ENCODE data around the gene GNG4. TPM values are rescaled to one million over a fixed set of nuclear protein-coding genes. Genes with fewer than 3 reads are reported as not detected.

GNG4 gene
- total and polyA plus RNA-seq, 2 donors (not counting 3 experiments of a cell fraction or from before 2014, with no cell fraction given) = 0.10 TPM; not detected in 1

DNA sequence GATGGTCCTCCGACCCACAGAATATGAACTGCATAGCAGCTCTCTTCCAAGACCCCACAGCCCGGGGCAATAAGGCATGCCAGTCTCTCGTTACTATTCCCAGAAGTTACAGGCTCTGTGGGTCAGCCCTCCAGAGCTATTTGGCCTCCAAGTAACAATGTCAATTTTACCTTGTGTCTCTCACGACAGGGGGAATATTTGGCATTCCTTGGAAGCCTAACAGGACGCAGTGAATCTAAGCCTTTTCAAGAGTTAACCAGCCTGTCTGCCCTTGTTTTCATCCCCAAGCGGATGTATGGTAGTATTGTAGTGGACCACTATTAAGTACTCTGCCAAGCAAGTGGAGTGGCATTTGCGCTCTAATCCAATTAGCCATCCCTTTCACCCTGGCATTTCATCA, 24.4 kb upstream of the GNG4 start:
- Histone ChIP-seq H3K4me3 (replicated peaks in 1 of 3; ENCODE audit: insufficient read depth in 1 of 3, low read depth in 1 of 3, low read length in 3 of 3) (no peak overlapping the region), H3K36me3 (ENCODE audit: control insufficient read depth in 2 of 2, extremely low read depth in 1 of 2, insufficient read depth in 2 of 2, low read length in 2 of 2) (peaks cover 0 to 2% of the 10 kb centered on the region in 2 experiments), H4K20me1 (replicated peaks; ENCODE audit: control insufficient read depth, extremely low read depth, insufficient read depth, low read length) (no peaks in the 10 kb centered on the region), H3K9me3 (replicated peaks; ENCODE audit: control insufficient read depth, insufficient read depth, low read length) (peaks cover 5% of the 10 kb centered on the region), H3K4me1 (ENCODE audit: control insufficient read depth, extremely low read depth, insufficient read depth, low read length) (no peaks in the 10 kb centered on the region), H3K9me1 (replicated peaks; ENCODE audit: control insufficient read depth, extremely low read depth, insufficient read depth, low read length) (no peaks in the 10 kb centered on the region), H3K4me2 (ENCODE audit: insufficient read depth, low read length) (no peak overlapping the region), H3K79me2 (ENCODE audit: control insufficient read depth, insufficient read depth, low read length) (no peaks in the 10 kb centered on the region), H2AFZ (ENCODE audit: low read depth, low read length) (no peak overlapping the region), H3K27ac (ENCODE audit: insufficient read depth, low read depth, low read length) (no peak overlapping the region), H3K27me3 (ENCODE audit: control insufficient read depth in 2 of 2, insufficient read depth in 2 of 2, low read length in 2 of 2) (no peaks in the 10 kb centered on the region), H3K9ac (replicated peaks; ENCODE audit: extremely low read depth, insufficient read depth, low read length) (no peak overlapping the region)
- dilution Hi-C loops (cut with MboI; ENCODE audit: extremely low pct_ligation_motif_present, low sequenced_read_pairs) = no loop called here
- no TSS peak for BruUV-seq (replicated peaks)
- CTCF ChIA-PET = no interaction called here
- TF ChIP-seq, protein P1, sequence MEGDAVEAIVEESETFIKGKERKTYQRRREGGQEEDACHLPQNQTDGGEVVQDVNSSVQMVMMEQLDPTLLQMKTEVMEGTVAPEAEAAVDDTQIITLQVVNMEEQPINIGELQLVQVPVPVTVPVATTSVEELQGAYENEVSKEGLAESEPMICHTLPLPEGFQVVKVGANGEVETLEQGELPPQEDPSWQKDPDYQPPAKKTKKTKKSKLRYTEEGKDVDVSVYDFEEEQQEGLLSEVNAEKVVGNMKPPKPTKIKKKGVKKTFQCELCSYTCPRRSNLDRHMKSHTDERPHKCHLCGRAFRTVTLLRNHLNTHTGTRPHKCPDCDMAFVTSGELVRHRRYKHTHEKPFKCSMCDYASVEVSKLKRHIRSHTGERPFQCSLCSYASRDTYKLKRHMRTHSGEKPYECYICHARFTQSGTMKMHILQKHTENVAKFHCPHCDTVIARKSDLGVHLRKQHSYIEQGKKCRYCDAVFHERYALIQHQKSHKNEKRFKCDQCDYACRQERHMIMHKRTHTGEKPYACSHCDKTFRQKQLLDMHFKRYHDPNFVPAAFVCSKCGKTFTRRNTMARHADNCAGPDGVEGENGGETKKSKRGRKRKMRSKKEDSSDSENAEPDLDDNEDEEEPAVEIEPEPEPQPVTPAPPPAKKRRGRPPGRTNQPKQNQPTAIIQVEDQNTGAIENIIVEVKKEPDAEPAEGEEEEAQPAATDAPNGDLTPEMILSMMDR (IDR thresholded peaks at IDR 0.05; ENCODE audit: extremely low read depth in 1 of 2, insufficient read depth in 1 of 2, low read depth in 1 of 2, low read length in 2 of 2) = no peak
- no peak for TF ChIP-seq MYC (IDR thresholded peaks at IDR 0.05; ENCODE audit: low read depth, low read length)
- no peak for TF ChIP-seq POLR2A (IDR thresholded peaks at IDR 0.05; ENCODE audit: low read depth, low read length)
- TF ChIP-seq POLR2AphosphoS5 (IDR thresholded peaks at IDR 0.05; ENCODE audit: insufficient read depth, low read depth, low read length) = no peak
- no peak for TF ChIP-seq GATA2 (IDR thresholded peaks at IDR 0.05; ENCODE audit: insufficient read depth, insufficient read length, low read depth, low read length)
- TF ChIP-seq, protein P2, sequence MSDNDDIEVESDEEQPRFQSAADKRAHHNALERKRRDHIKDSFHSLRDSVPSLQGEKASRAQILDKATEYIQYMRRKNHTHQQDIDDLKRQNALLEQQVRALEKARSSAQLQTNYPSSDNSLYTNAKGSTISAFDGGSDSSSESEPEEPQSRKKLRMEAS (IDR thresholded peaks at IDR 0.05; ENCODE audit: insufficient read depth, insufficient read length) = no peak
- TF ChIP-seq FOS (IDR thresholded peaks at IDR 0.05; ENCODE audit: borderline replicate concordance, insufficient read depth, low read length) = no peak
- no peak for TF ChIP-seq EZH2 (IDR thresholded peaks at IDR 0.05; ENCODE audit: borderline replicate concordance, low read depth, low read length, severe bottlenecking)
- TF ChIP-seq JUN (IDR thresholded peaks at IDR 0.05; ENCODE audit: borderline replicate concordance, insufficient read depth, insufficient read length, low read depth) = no peak
- POLR2A ChIA-PET = no interaction called here
- FAIRE-seq (no peak), DNase-seq (ENCODE audit: low read depth, low spot score) (no peak)
- intact Hi-C loops (cut with micrococcal nuclease) = no loop called here

Measured in endothelial cell of umbilical vein (primary cell).